ENCODE measurements around the gene GJD2. TPM values are rescaled to one million over a fixed set of nuclear protein-coding genes. Genes with fewer than 3 reads are reported as not detected.

The GJD2 gene
- total and polyA plus RNA-seq, 2 donors (not counting 1 experiment from before 2014, with no cell fraction given) = not detected

DNA sequence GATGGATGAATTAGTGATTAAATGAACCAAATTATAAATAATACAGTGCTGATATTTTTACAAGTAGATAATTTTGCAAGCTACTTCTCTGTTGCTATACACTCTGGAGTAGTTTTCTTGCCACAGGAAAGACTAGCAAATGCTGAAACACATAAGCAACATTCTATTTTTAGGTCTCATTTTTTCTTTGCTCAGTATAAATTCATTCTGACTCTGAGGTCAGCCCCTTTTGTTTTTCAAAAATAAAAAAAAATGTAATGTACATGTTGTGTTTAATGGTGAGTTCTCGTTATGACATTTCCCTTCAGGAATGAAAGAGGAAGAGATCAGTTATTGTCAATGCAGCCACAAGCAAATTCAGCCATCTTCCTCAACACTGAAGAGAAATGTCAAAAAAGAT, 24.9 kb downstream of the GJD2 start:
- H3K27ac Mint-ChIP-seq = no peak overlapping the region
- Histone ChIP-seq H3K4me3 (ENCODE audit: control extremely low read depth in 1 of 5, extremely low read depth in 1 of 5, insufficient read depth in 1 of 5, low read depth in 2 of 5, low read length in 4 of 5) (no peak overlapping the region), H3K4me2 (replicated peaks; ENCODE audit: low read depth, low read length, poor library complexity, severe bottlenecking) (no peak overlapping the region), H3K27ac (ENCODE audit: low read length in 2 of 2) (no peak overlapping the region), H3K79me2 (ENCODE audit: control insufficient read depth, insufficient read depth, low read length) (no peaks in the 10 kb centered on the region), H4K20me1 (ENCODE audit: control insufficient read depth, insufficient read depth, low read length, poor library complexity, severe bottlenecking) (no peaks in the 10 kb centered on the region), H3K36me3 (replicated peaks in 1 of 2; ENCODE audit: control extremely low read depth in 1 of 2, control insufficient read depth in 1 of 2, extremely low read depth in 1 of 2, insufficient read depth in 2 of 2, low read length in 1 of 2) (no peaks in the 10 kb centered on the region), H3K27me3 (replicated peaks in 1 of 4; ENCODE audit: control extremely low read depth in 1 of 4, control insufficient read depth in 3 of 4, insufficient read depth in 4 of 4, low read length in 3 of 4) (peaks cover 0 to 4% (median 0%) of the 10 kb centered on the region in 4 experiments), H2AFZ (ENCODE audit: insufficient read depth, low read depth, low read length, poor library complexity, severe bottlenecking) (no peak overlapping the region), H3K9ac (ENCODE audit: low read length) (no peak overlapping the region), H3K9me3 (ENCODE audit: control extremely low read depth in 1 of 3, control insufficient read depth in 2 of 3, insufficient read depth in 1 of 3, low read length in 2 of 3) (no peaks in the 10 kb centered on the region), H3K4me1 (ENCODE audit: control insufficient read depth in 2 of 2, insufficient read depth in 2 of 2, low read length in 2 of 2) (no peaks in the 10 kb centered on the region)
- ATAC-seq (ENCODE audit: low read depth) = no peak
- WGBS (ENCODE audit: insufficient coverage) = no CpG with 5 or more reads among the region's 1 CpG
- H3K9me3 Mint-ChIP-seq (ENCODE audit: insufficient read depth) = peaks cover 2% of the 10 kb centered on the region
- TF ChIP-seq, protein P1, sequence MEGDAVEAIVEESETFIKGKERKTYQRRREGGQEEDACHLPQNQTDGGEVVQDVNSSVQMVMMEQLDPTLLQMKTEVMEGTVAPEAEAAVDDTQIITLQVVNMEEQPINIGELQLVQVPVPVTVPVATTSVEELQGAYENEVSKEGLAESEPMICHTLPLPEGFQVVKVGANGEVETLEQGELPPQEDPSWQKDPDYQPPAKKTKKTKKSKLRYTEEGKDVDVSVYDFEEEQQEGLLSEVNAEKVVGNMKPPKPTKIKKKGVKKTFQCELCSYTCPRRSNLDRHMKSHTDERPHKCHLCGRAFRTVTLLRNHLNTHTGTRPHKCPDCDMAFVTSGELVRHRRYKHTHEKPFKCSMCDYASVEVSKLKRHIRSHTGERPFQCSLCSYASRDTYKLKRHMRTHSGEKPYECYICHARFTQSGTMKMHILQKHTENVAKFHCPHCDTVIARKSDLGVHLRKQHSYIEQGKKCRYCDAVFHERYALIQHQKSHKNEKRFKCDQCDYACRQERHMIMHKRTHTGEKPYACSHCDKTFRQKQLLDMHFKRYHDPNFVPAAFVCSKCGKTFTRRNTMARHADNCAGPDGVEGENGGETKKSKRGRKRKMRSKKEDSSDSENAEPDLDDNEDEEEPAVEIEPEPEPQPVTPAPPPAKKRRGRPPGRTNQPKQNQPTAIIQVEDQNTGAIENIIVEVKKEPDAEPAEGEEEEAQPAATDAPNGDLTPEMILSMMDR (IDR thresholded peaks at IDR 0.05) = no peak
- no peak for TF ChIP-seq EZH2 (IDR thresholded peaks at IDR 0.05; ENCODE audit: borderline replicate concordance, insufficient read depth, low read depth, low read length, poor library complexity, severe bottlenecking)
- H3K4me3 Mint-ChIP-seq = no peak overlapping the region
- DNase-seq = no peak
- H3K4me1 Mint-ChIP-seq = no peaks in the 10 kb centered on the region
- ChIA-PET CTCF (no interaction called here), POLR2A (no interaction called here)
- H3K27me3 Mint-ChIP-seq = peaks cover 15% of the 10 kb centered on the region
- intact Hi-C loops (cut with micrococcal nuclease) = no loop called here

DNA sequence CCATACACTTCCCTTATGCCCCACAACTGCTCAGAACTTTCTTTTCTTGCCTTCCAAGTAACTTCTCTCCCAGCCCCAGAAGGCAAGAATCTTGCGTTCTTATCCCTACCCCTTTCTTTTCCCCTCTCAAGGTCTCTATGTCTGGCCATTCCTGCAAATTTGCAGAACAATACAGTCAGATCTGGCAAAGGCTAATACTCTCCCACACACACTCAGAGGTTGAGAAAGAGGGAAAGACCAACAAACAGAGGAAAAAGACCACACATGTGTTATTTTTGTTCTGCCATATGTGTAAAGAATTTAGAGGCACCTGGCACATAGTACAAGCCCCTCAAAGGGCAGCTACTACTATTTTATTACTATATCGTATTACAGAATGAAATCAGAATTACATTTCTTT, 25.7 kb downstream of the GJD2 start:
- TF ChIP-seq, protein P1 (IDR thresholded peaks at IDR 0.05) = no peak
- TF ChIP-seq EZH2 (IDR thresholded peaks at IDR 0.05; ENCODE audit: borderline replicate concordance, insufficient read depth, low read depth, low read length, poor library complexity, severe bottlenecking) = no peak
- H3K27me3 Mint-ChIP-seq = peaks cover 15% of the 10 kb centered on the region
- intact Hi-C loops (cut with micrococcal nuclease) = no loop called here

More for the DNA sequence above, 25.7 kb downstream of the GJD2 start:
- Mint-ChIP-seq H3K9me3 (ENCODE audit: insufficient read depth) (peaks cover 2% of the 10 kb centered on the region), H3K27ac (no peak overlapping the region), H3K4me1 (no peaks in the 10 kb centered on the region), H3K4me3 (no peak overlapping the region)
- 92% methylated on average over 2 of the region's 2 CpGs for WGBS (ENCODE audit: insufficient coverage)
- no peaks in the 10 kb centered on the region for H3K36me3 ChIP-seq (replicated peaks in 1 of 2; ENCODE audit: control extremely low read depth in 1 of 2, control insufficient read depth in 1 of 2, extremely low read depth in 1 of 2, insufficient read depth in 2 of 2, low read length in 1 of 2)
- no peak overlapping the region for H3K27ac ChIP-seq (ENCODE audit: low read length in 2 of 2)
- no peak for DNase-seq
- no peak overlapping the region for H2AFZ ChIP-seq (ENCODE audit: insufficient read depth, low read depth, low read length, poor library complexity, severe bottlenecking)
- H3K4me1 ChIP-seq (ENCODE audit: control insufficient read depth in 2 of 2, insufficient read depth in 2 of 2, low read length in 2 of 2) = no peaks in the 10 kb centered on the region
- no peak for ATAC-seq (ENCODE audit: low read depth)
- no peak overlapping the region for H3K9ac ChIP-seq (ENCODE audit: low read length)
- H3K4me3 ChIP-seq (ENCODE audit: control extremely low read depth in 1 of 5, extremely low read depth in 1 of 5, insufficient read depth in 1 of 5, low read depth in 2 of 5, low read length in 4 of 5) = no peak overlapping the region
- no peaks in the 10 kb centered on the region for H3K9me3 ChIP-seq (ENCODE audit: control extremely low read depth in 1 of 3, control insufficient read depth in 2 of 3, insufficient read depth in 1 of 3, low read length in 2 of 3)
- no peaks in the 10 kb centered on the region for H4K20me1 ChIP-seq (ENCODE audit: control insufficient read depth, insufficient read depth, low read length, poor library complexity, severe bottlenecking)
- ChIA-PET POLR2A (no interaction called here), CTCF (no interaction called here)
- no peak overlapping the region for H3K4me2 ChIP-seq (replicated peaks; ENCODE audit: low read depth, low read length, poor library complexity, severe bottlenecking)
- peaks cover 0 to 4% (median 0%) of the 10 kb centered on the region in 4 experiments for H3K27me3 ChIP-seq (replicated peaks in 1 of 4; ENCODE audit: control extremely low read depth in 1 of 4, control insufficient read depth in 3 of 4, insufficient read depth in 4 of 4, low read length in 3 of 4)
- no peaks in the 10 kb centered on the region for H3K79me2 ChIP-seq (ENCODE audit: control insufficient read depth, insufficient read depth, low read length)
